H1 (cell line): Measurements from ENCODE around the gene MBNL1. TPM values are rescaled to one million over a fixed set of nuclear protein-coding genes. Genes with fewer than 3 reads are reported as not detected.

Experiments
- CTCF ChIA-PET: fragments of 300-600 bp; sonication (Branson Sonifier 250); formaldehyde crosslinking; loops from one replicate; lab custom pipeline; 2021; ENCODE audit not compliant: partially characterized antibody; lab: Charles Lee
- POLR2A ChIA-PET: fragments of 300-600 bp; sonication (Branson Sonifier 250); formaldehyde crosslinking; loops from one replicate; lab custom pipeline; 2021; ENCODE audit warnings: inconsistent platforms; ENCODE audit not compliant: partially characterized antibody; lab: Charles Lee
- DNase-seq, 2 experiments: peaks; one replicate each; pipeline versions ENCODE4 v3.0.0 to v3.0.0-alpha.2; 2010 to 2022; ENCODE audit warnings: low spot score in 2 of 2, low read depth in 1 of 2, mixed read lengths in 1 of 2
- FAIRE-seq: peaks from 2 replicates; lab custom pipeline; 2011; peaks lifted over from hg19 to GRCh38; lab: Jason Lieb, UNC
- H2AFZ ChIP-seq: 2 replicates; pipeline ENCODE4 v1.8.1; 2012; ENCODE audit warnings: low read length, inconsistent platforms
- H2AK5ac ChIP-seq: 2 replicates; pipeline ENCODE4 v1.6.1; 2013; ENCODE audit warnings: low read depth, low read length
- H2BK120ac ChIP-seq: replicated peaks from 2 replicates; pipeline ENCODE3; 2013; ENCODE audit warnings: low read depth, low read length, inconsistent platforms
- H2BK12ac ChIP-seq: 2 replicates; pipeline ENCODE4 v1.6.1; 2013; ENCODE audit warnings: low read depth, low read length
- H2BK15ac ChIP-seq: 2 replicates; pipeline ENCODE4 v1.6.1; 2013; ENCODE audit warnings: low read length
- H2BK20ac ChIP-seq: 2 replicates; pipeline ENCODE4 v1.6.1; 2013; ENCODE audit warnings: low read length
- H2BK5ac ChIP-seq: 2 replicates; pipeline ENCODE4 v1.6.1; 2013; ENCODE audit warnings: low read depth, low read length
- H3K14ac ChIP-seq: 2 replicates; pipeline ENCODE4 v1.6.1; 2013; ENCODE audit warnings: inconsistent platforms; ENCODE audit not compliant: insufficient read length
- H3K18ac ChIP-seq: 2 replicates; pipeline ENCODE4 v1.6.1; 2013; ENCODE audit warnings: low read length; ENCODE audit errors: extremely low read depth
- H3K23ac ChIP-seq: 2 replicates; pipeline ENCODE4 v1.6.1; 2013; ENCODE audit warnings: inconsistent platforms; ENCODE audit not compliant: insufficient read length
- H3K23me2 ChIP-seq: 2 replicates; pipeline ENCODE4 v1.6.1; 2013; ENCODE audit warnings: low read depth, low read length
- H3K27ac ChIP-seq: 2 replicates; pipeline ENCODE4 v1.6.1; 2011; ENCODE audit warnings: low read depth, low read length, inconsistent platforms
- H3K27me3 ChIP-seq, 4 experiments: replicated peaks in 1 of 4; 1 replicate in 1 of 4; 2 replicates in 3 of 4; pipeline versions ENCODE4 v1.6.1 to v1.8.1; 2011 to 2013; ENCODE audit warnings: low read length in 3 of 4, mild to moderate bottlenecking in 3 of 4, inconsistent platforms in 2 of 4, mixed read lengths in 2 of 4, moderate library complexity in 1 of 4; ENCODE audit not compliant: control insufficient read depth in 3 of 4, insufficient read depth in 3 of 4; ENCODE audit errors: extremely low read depth in 1 of 4
- H3K36me3 ChIP-seq, 4 experiments: 2 replicates each; pipeline versions ENCODE4 v1.6.1 to v1.8.1; 2011 to 2013; ENCODE audit warnings: mild to moderate bottlenecking in 4 of 4, low read length in 3 of 4, moderate library complexity in 2 of 4, control low read depth in 1 of 4, inconsistent platforms in 1 of 4; ENCODE audit not compliant: insufficient read depth in 4 of 4, control insufficient read depth in 2 of 4
- H3K4ac ChIP-seq: replicated peaks from 2 replicates; pipeline ENCODE3; 2013; ENCODE audit warnings: low read length, low read depth, mixed read lengths, inconsistent platforms; ENCODE audit not compliant: insufficient read length
- H3K4me1 ChIP-seq, 4 experiments: replicated peaks in 1 of 4; 1 replicate in 1 of 4; 2 replicates in 3 of 4; pipeline versions ENCODE4 v1.6.1 to v1.8.1; 2011 to 2013; ENCODE audit warnings: low read length in 3 of 4, inconsistent platforms in 2 of 4, mixed read lengths in 1 of 4; ENCODE audit not compliant: insufficient read depth in 4 of 4, control insufficient read depth in 3 of 4
- H3K4me2 ChIP-seq, 2 experiments: 2 replicates each; pipeline versions ENCODE4 v1.6.1 to v1.8.1; 2011 to 2013; ENCODE audit warnings: low read depth in 2 of 2, low read length in 2 of 2, control low read depth in 1 of 2, inconsistent platforms in 1 of 2, mild to moderate bottlenecking in 1 of 2; ENCODE audit not compliant: insufficient read depth in 1 of 2
- H3K4me3 ChIP-seq, 4 experiments: fragments of 200-600, 300-600 bp in 1 of 4; sonication (generic), shearing (Covaris generic), sonication (Bioruptor Twin) in 1 of 4; 2 replicates each; pipeline versions ENCODE4 v1.5.1 to v1.8.1; 2011 to 2016; ENCODE audit warnings: low read length in 4 of 4, low read depth in 3 of 4, control low read depth in 2 of 4, inconsistent platforms in 2 of 4, mild to moderate bottlenecking in 2 of 4, mixed read lengths in 1 of 4, moderate library complexity in 1 of 4; ENCODE audit not compliant: insufficient read depth in 2 of 4; ENCODE audit errors: extremely low read depth in 1 of 4
- H3K56ac ChIP-seq: replicated peaks from 2 replicates; pipeline ENCODE3; 2013; ENCODE audit warnings: low read depth, mild to moderate bottlenecking, mixed read lengths, low read length, inconsistent platforms; ENCODE audit not compliant: insufficient read length
- H3K79me1 ChIP-seq: 2 replicates; pipeline ENCODE4 v1.6.1; 2013; ENCODE audit warnings: low read depth, low read length, control low read depth
- H3K79me2 ChIP-seq, 2 experiments: 2 replicates each; pipeline versions ENCODE4 v1.6.1 to v1.8.1; 2012 to 2013; ENCODE audit warnings: low read length in 2 of 2, mild to moderate bottlenecking in 2 of 2, inconsistent platforms in 1 of 2; ENCODE audit not compliant: insufficient read depth in 2 of 2, control insufficient read depth in 1 of 2
- H3K9ac ChIP-seq, 4 experiments: replicated peaks in 1 of 4; 1 replicate in 1 of 4; 2 replicates in 3 of 4; pipeline versions ENCODE4 v1.6.1 to v1.8.1; 2011 to 2013; ENCODE audit warnings: low read depth in 3 of 4, low read length in 3 of 4, control low read depth in 2 of 4, mild to moderate bottlenecking in 2 of 4, moderate library complexity in 2 of 4, inconsistent platforms in 1 of 4; ENCODE audit errors: extremely low read depth in 1 of 4
- H3K9me3 ChIP-seq, 2 experiments: 2 replicates each; pipeline versions ENCODE4 v1.6.1 to v1.8.1; 2012 to 2013; ENCODE audit warnings: mild to moderate bottlenecking in 2 of 2, moderate library complexity in 2 of 2, control low read depth in 1 of 2, inconsistent platforms in 1 of 2, low read depth in 1 of 2, low read length in 1 of 2, mixed read lengths in 1 of 2; ENCODE audit not compliant: insufficient read depth in 2 of 2
- H4K20me1 ChIP-seq, 2 experiments: replicated peaks in 1 of 2; 2 replicates each; pipeline versions ENCODE3 to v1.8.1; 2011 to 2013; ENCODE audit warnings: inconsistent platforms in 2 of 2, low read length in 2 of 2, mild to moderate bottlenecking in 1 of 2; ENCODE audit not compliant: insufficient read depth in 2 of 2, control insufficient read depth in 1 of 2
- H4K5ac ChIP-seq: 2 replicates; pipeline ENCODE4 v1.6.1; 2013; ENCODE audit warnings: low read length, low read depth, mixed read lengths, inconsistent platforms; ENCODE audit not compliant: insufficient read length
- H4K8ac ChIP-seq: 2 replicates; pipeline ENCODE4 v1.8.0; 2013; ENCODE audit warnings: mild to moderate bottlenecking, moderate library complexity, low read length, inconsistent platforms; ENCODE audit not compliant: insufficient read depth; ENCODE audit errors: extremely low read depth
- H4K91ac ChIP-seq: replicated peaks from 2 replicates; pipeline ENCODE3; 2013; ENCODE audit warnings: low read length, mixed read lengths, inconsistent platforms; ENCODE audit not compliant: insufficient read length
- BACH1 ChIP-seq: IDR thresholded peaks from 2 replicates; pipeline ENCODE4 v1.6.1; 2012; ENCODE audit warnings: low read length, improper control_type of control experiment
- WGBS, 2 experiments: shearing (Covaris generic) in 1 of 2; methylation state at CpG; one replicate each; pipeline versions ENCODE4 v1.1.6 to v1.1.7; 2013 to 2015; ENCODE audit warnings: low lambda C conversion rate in 2 of 2, mixed read lengths in 2 of 2, inconsistent platforms in 1 of 2, low coverage in 1 of 2, missing lambda C conversion rate in 1 of 2; ENCODE audit not compliant: insufficient replicate concordance in 2 of 2, insufficient coverage in 1 of 2, insufficient read length in 1 of 2; ENCODE audit errors: extremely low coverage in 1 of 2, missing lambda C conversion rate in 1 of 2; 5-methylcytosine and 5-hydroxymethylcytosine counted together
- polyA plus RNA-seq, 7 experiments: library from polyadenylated mRNA; depleted of rRNA in 3 of 7; stranded (reverse) in 5 of 7; unstranded in 2 of 7; fragments of >200 nt in 5 of 7; fragments of 200-250 nt in 2 of 7; gene quantifications; 1 replicate in 5 of 7; 2 replicates in 1 of 7; 4 replicates in 1 of 7; pipeline versions ENCODE4 v1.2.1 to v1.2.3, GENCODE V29; 2011 to 2013; ENCODE audit warnings: missing spikeins in 2 of 7, mixed read lengths in 2 of 7
- total RNA-seq: library from RNA; stranded (reverse); fragmentation: NEBNext Ultra II Directional; extraction: Animal tissue kit (Norgen Biotek cat#: 25700); gene quantifications from 2 replicates; pipeline ENCODE4 v1.2.1, GENCODE V29; 2021

MBNL1 gene
- total and polyA plus RNA-seq, 2 of the 8 experiments (the other 6 are each of a cell fraction or from before 2014, with no cell fraction given): 5.0 to 16.4 TPM

DNA sequence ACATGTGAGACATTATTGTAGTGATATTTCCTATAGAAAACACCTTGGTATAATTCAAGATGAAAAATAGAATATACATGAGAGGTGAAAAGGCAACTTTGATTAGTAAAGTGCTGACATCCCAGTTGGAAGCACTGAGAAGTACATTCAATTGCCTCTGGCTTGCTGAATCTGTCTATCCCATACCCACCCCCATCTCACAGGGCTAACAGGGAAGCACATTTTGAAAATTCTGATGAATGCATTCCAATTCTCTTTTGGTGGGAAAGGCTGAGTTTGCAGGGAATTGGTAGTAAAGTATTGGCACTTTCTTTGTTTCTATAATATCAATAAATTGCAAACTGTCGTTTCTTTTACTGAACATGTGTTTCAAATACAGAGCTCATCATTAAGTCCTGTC, 122.9 kb downstream of the MBNL1 start:
- POLR2A ChIA-PET: no interaction called here
- Histone ChIP-seq H3K79me2 (peaks cover 0 to 31% of the 10 kb centered on the region in 2 experiments; a peak in 2 of 4 replicates), H3K36me3 (no peaks in the 10 kb centered on the region), H2BK120ac (no peak overlapping the region), H3K9ac (no peak overlapping the region), H2AK5ac (no peak overlapping the region), H4K5ac (no peak overlapping the region), H3K4me3 (no peak overlapping the region), H3K4me2 (no peak overlapping the region), H3K27me3 (no peaks in the 10 kb centered on the region), H3K4me1 (peaks cover 0 to 12% (median 3%) of the 10 kb centered on the region in 4 experiments; a peak in 4 of 7 replicates), H3K23me2 (no peaks in the 10 kb centered on the region), H3K18ac (no peak overlapping the region), H3K9me3 (no peaks in the 10 kb centered on the region), H4K91ac (no peak overlapping the region), H4K20me1 (no peaks in the 10 kb centered on the region), H3K27ac (no peak overlapping the region), H4K8ac (no peak overlapping the region), H2AFZ (no peak overlapping the region), H2BK20ac (no peak overlapping the region), H3K79me1 (0 out of 2 replicates have a peak, but pooled peaks cover 2% of the 10 kb centered on the region), H2BK12ac (no peak overlapping the region), H2BK15ac (no peak overlapping the region), H2BK5ac (no peak overlapping the region), H3K4ac (no peak overlapping the region), H3K14ac (no peak overlapping the region), H3K23ac (no peak overlapping the region), H3K56ac (no peak overlapping the region)
- WGBS, 2 experiments: 88% methylated on average over 1 of the region's 1 CpG; no CpG with 5 or more reads in 1 of the 2 experiments
- no peak for TF ChIP-seq BACH1
- FAIRE-seq: no peak
- CTCF ChIA-PET: interaction anchor here (1.5 kb wide), 1 partner anchor 53 kb away, joined by 5 read pairs; no protein-coding TSS in a partner anchor
- no peak for DNase-seq
